HG03196 (cell line): ENCODE results near the gene PMPCA.

Experiments
- ATAC-seq: cut with Tn5 transposase; IDR thresholded peaks from one replicate; pipeline ENCODE4 v1.9.1; 2021; ENCODE audit not compliant: unreplicated experiment

Gene PMPCA

DNA sequence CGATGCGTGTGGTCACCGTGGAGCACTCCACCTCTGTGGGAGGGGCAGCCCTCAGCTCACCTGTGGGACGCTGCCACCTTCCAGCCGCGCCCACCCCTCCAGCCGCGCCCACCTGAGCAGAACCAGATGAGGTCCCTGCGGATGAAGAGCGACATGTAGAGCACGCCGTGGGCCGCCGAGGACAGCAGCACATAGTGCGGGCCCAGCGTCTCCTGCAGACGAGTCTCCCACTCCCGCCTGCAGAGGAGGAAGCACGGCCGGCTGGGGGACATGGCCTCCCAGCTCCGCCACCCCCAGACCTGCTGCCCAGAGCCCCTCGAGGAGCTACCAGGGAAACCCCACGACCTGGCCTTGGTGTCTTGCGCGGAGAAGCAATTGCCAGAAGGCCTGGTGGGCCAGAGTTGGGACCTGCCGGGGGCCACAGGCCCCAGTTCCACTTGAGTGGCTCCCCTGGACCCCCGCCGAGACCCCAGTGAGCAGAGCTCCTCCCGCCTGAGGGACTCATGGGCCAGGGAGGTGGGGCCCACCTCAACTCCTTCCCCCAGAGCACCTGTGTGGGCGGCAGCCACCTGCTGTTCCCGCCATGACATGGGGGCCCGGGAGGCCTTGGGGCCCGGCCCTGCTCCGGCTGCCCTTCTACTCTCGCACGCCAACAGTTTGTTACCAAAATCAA is 22.7 kb downstream of the PMPCA start:
- ATAC-seq: no peak

- ATAC-seq: no peak
These were observed 23.6 kb downstream of the PMPCA start for GRCh38 chr9:136433849-136434579.

- ATAC-seq: no peak
These were observed 24.2 kb downstream of the PMPCA start for GRCh38 chr9:136434580-136435169.

DNA sequence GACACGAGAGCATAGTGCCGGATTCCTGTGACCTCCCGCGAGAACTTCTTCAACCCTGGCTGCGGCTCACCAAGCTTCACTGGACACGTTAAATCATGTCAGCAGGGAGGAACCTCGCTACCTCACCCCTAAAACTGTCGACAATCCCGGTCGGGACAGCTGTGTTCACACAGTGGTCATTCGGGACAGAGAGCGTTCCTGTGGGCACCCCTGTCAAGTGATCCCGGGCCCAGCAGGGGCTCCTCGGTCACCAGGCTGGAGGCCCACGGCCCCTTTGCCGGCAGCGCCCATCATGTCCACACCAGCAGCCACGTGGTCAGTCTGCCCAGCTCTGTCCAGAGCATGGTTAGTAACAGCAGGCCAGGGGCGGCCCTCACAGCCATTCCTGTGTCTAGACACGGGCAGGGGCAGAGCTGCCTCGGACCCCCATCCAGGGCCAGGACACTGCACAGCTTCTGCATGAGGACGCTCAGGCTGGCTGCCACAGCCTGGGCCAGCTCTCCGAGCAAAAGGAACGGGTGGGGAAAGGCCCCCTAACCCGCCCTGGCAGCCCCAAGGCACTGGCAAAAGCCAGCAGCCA is 25.7 kb downstream of the PMPCA start:
- ATAC-seq: no peak

GRCh38 chr9:136437430-136437829 is 27.0 kb downstream of the PMPCA start:
- ATAC-seq: no peak

DNA sequence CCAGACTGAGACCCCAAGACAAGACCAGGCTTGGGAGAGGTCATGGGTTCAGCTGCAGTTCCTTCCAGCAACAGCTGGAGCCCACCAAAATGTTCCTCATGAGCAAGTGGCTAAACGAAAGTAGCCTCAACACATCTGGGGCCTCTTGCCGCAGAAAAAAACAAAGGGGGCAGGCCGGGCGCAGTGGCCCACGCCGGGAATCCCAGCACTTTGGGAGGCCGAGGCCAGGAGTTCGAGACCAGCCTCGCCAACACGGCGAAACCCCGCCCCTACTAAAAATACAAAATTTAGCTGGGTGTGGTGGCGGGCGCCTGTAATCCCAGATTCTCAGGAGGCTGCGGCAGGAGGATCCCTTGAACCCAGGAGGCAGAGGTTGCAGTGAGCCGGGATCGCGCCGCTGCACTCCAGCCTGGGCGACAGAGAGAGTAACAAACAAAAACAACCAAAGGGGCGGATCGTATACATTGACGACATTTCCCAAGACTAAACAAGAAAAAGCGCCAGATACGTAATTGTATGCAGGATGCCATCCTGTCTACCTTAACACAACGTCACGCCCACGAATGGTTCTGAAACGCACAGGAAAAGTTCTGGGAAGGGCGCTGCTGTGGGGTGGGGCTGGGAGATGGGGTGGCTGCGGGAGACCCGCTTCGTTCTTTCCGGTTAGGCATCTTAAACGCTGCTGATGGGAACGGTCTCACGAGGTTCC is 27.5 kb downstream of the PMPCA start:
- no peak for ATAC-seq

- ATAC-seq: peak; percentile 33
These were observed 28.4 kb downstream of the PMPCA start for GRCh38 chr9:136438548-136439480.

- peak; percentile 60 for ATAC-seq
These were observed 29.3 kb downstream of the PMPCA start, which contains the start of gene INPP5E for GRCh38 chr9:136439481-136440408. TSS of gene INPP5E (minus strand) at chr9:136439845. CDS start at chr9:136439419, 426 bp downstream.

DNA sequence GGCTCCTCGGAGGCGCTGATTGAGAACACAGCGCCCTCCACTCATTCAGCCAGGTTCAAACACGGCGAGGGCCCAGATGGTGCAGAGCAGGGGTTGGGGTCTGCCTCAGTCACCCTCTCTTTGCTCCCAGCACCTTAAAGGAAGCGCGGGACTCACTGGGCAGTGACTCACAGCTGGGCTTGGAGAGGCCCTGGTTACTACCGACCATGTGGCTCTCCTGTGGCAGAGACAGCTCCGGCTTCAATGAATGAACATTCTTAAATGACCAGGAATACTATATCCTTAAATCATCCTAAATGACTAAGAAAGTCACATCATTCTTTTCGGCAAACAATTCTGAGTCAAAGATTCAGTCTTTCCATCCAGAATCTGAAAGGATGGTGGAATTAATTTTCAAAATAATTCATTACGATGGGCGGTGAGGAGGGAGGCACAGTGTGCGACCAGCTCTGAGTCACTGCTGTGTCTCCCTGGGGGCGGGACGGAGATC is 30.8 kb downstream of the PMPCA start:
- no peak for ATAC-seq

DNA sequence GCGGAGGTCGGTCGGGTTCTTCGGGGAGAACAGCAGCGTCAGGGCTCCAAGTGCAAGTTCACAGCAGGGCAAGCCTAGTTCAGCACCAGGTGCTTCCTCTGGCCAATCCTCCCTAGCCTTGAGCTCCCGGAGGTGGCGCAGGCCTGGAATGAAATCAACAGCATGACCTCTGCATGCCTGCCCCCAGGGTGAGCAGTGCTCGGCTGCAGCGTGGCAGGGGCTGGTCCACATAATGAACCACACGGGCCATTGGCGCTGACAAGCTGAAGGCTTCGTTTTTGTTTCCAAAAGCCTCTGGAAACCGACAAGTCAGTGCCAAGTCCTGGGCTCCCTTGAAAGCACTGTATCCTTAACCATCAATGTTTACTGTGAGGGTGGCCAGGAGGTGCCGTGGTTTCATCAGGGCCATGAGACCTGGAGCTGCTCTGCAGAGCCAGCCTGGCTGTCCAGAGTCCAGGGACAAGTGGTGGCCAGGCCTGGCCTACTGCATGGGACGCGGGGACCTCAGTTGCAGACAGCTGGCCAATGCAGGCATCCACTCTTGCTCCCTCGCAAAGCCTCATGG is 31.3 kb downstream of the PMPCA start:
- no peak for ATAC-seq

GRCh38 chr9:136442265-136442664 is 31.8 kb downstream of the PMPCA start:
- no peak for ATAC-seq

- ATAC-seq: no peak
These were observed 32.6 kb downstream of the PMPCA start for GRCh38 chr9:136443087-136443486.

- no peak for ATAC-seq
These were observed 33.2 kb downstream of the PMPCA start for GRCh38 chr9:136443687-136444086.

GRCh38 chr9:136444102-136444501 is 33.6 kb downstream of the PMPCA start:
- ATAC-seq: no peak

GRCh38 chr9:136445799-136446198 is 35.3 kb downstream of the PMPCA start:
- no peak for ATAC-seq

- ATAC-seq: no peak
These were observed 36.8 kb downstream of the PMPCA start for GRCh38 chr9:136447173-136447778.

DNA sequence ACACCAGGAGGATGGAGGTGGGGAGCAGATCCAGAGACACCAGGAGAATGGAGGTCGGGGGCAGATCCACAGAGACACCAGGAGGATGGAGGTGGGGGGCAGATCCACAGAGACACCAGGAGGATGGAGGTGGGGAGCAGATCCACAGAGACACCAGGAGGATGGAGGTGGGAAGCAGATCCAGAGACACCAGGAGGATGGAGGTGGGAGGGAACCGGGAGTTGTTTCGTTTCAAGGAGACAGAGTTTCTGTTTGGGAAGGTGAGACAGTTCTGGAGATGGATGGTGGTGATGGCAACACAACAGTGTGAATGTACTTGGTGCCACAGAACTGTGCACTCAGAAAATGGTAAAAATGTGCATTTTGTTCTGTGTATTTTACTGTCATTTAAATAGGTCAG is 38.2 kb downstream of the PMPCA start:
- no peak for ATAC-seq

DNA sequence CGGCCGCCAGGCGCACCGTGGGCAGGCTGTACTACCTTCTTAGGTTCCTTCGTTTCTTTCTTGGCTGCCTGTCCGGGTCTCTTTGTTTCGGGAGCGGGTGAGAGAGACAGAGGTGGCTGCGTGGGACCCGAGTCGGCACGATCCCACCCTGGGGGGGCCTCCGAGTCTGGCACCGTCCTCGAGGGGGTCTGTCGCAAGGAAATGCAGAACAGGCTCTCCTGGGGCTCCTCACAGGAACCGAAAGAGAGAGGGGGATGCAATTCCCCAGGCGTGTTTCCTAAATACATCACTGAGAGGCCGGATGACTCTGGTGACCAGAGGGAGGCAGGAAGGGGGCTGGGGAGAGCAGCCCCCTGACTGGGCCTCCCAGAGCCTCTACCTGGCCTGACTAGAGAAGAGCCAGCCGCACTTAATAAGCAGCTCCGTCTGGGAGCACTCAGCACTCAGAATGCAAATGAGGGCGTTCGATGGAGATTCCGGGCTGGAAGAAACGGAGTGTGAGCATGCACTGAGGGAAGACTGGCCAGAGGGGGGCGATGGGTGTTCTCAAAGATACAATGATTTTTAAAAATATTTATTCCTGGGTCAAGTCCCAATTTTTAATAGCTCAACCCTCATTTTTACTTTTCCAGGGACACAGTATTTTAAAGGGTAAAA is 40.9 kb downstream of the PMPCA start:
- no peak for ATAC-seq
